Bronchus fibroblast of lung (primary cell): ENCODE measurements around the gene CENPM. TPM values are rescaled to one million over a fixed set of nuclear protein-coding genes. Genes with fewer than 3 reads are reported as not detected.

Experiments
- total RNA-seq: library from RNA; depleted of rRNA; stranded (reverse); fragments of >200 nt; gene quantifications from 2 replicates; pipeline ENCODE4 v1.2.3, GENCODE V29; 2015

Gene CENPM
- 42.2 and 49.5 TPM in 2 replicates for total RNA-seq

DNA sequence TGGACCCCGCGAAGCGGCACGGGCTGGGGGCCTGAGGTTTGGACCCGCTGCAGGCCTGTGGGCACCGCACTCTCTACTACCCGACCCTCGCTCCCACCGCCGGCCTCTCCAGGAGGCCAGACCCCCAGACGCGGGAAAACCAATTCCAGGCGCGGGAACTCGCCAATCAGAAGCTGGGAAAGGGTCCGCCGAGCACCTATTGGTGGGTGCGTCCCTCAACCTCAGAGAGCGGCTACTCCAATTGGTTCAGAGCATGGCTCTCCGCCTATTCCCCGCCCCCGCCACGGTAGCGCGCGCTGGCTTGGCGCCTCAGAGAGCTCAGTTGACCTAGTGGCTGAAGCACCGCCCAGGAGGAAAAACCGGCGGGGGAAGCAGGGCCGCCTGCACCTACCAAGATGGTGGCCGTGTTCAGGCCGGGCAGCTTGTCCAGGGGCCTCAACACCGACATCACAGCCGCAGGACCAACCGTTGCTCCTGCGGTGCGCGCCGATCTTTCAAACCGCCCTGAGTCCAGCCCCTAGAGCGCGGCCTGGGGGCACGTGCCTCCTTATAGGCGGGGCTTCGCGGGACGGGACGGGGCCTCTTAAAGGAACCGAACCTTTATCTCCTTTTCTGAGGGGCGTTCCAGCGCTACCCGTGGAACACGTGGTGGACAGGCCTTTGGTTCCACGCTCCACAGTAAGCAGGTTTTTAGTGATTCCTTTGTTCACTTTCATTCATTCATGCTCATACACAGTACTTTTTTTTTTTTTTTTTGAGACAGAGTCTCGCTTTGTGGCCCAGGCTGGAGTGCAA lies at the start of gene CENPM:
Gene CENPM, minus strand, starts transcription at position 524 of the 795 bp plus-strand sequence. Its CDS starts 76 bp downstream, at position 448.

GRCh38 chr22:41969110-41969646 lies 22.2 kb upstream of the CENPM start, which contains the start of gene SEPTIN3:
SEPTIN3 (plus strand) TSS chr22:41969443; CDS start chr22:41971493, 2,050 bp downstream.

GRCh38 chr22:41951898-41952474 lies 5.0 kb upstream of the CENPM start, which contains the start of gene SMIM45:
SMIM45 (plus strand) TSS chr22:41952150.

GRCh38 chr22:41915035-41915785 lies 31.7 kb downstream of the CENPM start, which contains the start of gene SHISA8:
SHISA8 (minus strand) TSS chr22:41915074; CDS start chr22:41914667, 407 bp downstream.

Other genes with a start within 250 kb of the CENPM start
- gene MEI1, start 247.6 kb downstream of the CENPM start, total RNA-seq = 0.50 and 1.2 TPM in 2 replicates
- 8.4 and 9.5 TPM in 2 replicates for gene CCDC134, start 146.5 kb downstream of the CENPM start, total RNA-seq
- gene SREBF2, start 114.0 kb downstream of the CENPM start, total RNA-seq = 99.9 and 103 TPM in 2 replicates
- gene SHISA8, start 32.1 kb downstream of the CENPM start, total RNA-seq = not detected in 2 replicates
- gene TNFRSF13C, start 20.3 kb downstream of the CENPM start, total RNA-seq = under 0.01 and 0.15 TPM in 2 replicates
- under 0.01 and 0.15 TPM in 2 replicates for gene SEPTIN3, start 22.3 kb upstream of the CENPM start, total RNA-seq
- not detected in 2 replicates for gene WBP2NL, start 51.6 kb upstream of the CENPM start, total RNA-seq
- 39.2 and 40.7 TPM in 2 replicates for gene NAGA, start 123.7 kb upstream of the CENPM start, total RNA-seq
- 16.8 TPM in 2 replicates for gene PHETA2, start 127.1 kb upstream of the CENPM start, total RNA-seq
- 2.7 and 4.2 TPM in 2 replicates for gene SMDT1, start 132.5 kb upstream of the CENPM start, total RNA-seq
- gene NDUFA6, start 143.6 kb upstream of the CENPM start, total RNA-seq = 92.3 and 94.0 TPM in 2 replicates
- gene CYP2D6, start 183.7 kb upstream of the CENPM start, total RNA-seq = 0.15 and 0.17 TPM in 2 replicates